HEK293T (cell line): Measurements from ENCODE around the gene SLC35B2.

ENCODE experiments used
- BHLHE40 ChIP-seq: fragments of 450-650 bp; IDR thresholded peaks from 2 replicates; pipeline ENCODE4 v1.6.1; 2016; ENCODE audit warnings: mild to moderate bottlenecking, moderate library complexity, borderline replicate concordance
- CTBP1 ChIP-seq: fragments of 450-650 bp; IDR thresholded peaks from 2 replicates; pipeline ENCODE4 v1.6.1; 2016; ENCODE audit warnings: borderline replicate concordance
- ELF4 ChIP-seq: fragments of 450-650 bp; IDR thresholded peaks from 2 replicates; pipeline ENCODE4 v1.6.1; 2017; ENCODE audit warnings: antibody characterized with exemption
- FOXA1 ChIP-seq: fragments of 450-650 bp; IDR thresholded peaks from 2 replicates; pipeline ENCODE4 v1.6.1; 2016; ENCODE audit warnings: mild to moderate bottlenecking
- FOXM1 ChIP-seq: fragments of 450-650 bp; IDR thresholded peaks from 2 replicates; pipeline ENCODE4 v1.6.1; 2017; ENCODE audit warnings: mild to moderate bottlenecking, borderline replicate concordance
- HDGF ChIP-seq: fragments of 450-650 bp; IDR thresholded peaks from 2 replicates; pipeline ENCODE4 v1.6.1; 2017; ENCODE audit warnings: antibody characterized with exemption, borderline replicate concordance

DNA sequence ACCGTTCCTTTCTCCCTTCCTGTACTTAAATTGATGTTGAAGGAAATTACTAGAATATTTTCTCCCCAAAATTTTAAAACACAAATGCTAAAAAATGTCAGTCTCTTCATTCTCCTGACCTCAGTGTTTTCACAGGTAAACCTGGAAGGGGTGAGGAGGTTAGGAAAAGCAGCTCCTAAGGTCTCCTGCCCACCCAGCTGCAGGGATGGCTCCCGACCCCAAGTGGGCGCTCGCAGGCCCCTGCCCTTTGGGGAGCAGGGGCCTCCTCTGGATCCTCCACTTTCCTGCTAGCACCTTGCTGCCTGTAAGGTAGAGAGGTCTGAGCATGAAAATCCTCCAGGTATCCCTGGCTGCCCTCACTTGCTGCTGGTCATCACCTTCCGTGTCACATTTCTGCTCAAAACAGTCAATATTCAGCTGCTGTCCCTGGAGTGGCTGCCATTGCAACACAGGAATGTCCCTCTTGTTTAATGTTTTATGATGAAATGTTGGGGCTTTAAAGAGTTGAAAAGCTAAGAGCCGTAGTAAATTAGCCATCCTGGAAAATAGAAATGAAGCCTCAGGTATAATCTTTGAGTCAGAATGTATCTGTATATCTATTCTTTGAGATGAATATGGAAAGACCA, 21.3 kb downstream of the SLC35B2 start:
- TF ChIP-seq FOXA1, result no peak
- no peak for TF ChIP-seq HDGF
- TF ChIP-seq FOXM1, result no peak
- TF ChIP-seq ELF4, result no peak
- TF ChIP-seq BHLHE40, result no peak
- no peak for TF ChIP-seq CTBP1
